ENCODE measurements around the gene PAPSS2.
A peak's percentile ranks its signal among the peaks of the same experiment; 100 is the strongest.

Gene PAPSS2

DNA sequence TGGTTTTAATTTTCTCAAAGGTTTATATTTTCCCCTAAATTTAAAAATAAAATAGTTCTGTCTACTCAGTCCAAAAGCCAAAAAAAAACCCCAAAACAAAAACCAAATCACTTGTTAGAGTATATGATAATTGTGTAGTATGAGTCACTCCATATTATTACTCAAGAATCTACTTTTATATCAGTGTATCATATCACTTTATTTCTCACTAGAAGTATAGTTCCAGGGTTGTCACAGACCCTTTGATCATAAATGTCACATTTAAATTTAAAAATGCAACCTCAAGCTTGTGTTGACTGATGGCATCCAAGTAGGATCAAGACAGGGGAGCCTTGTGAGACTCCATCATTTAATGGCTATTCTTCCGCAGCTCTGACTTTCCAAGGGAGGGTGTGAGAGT, 61.0 kb downstream of the PAPSS2 start:
- DNase-seq (ENCODE audit: low spot score) (no peak), ATAC-seq (ENCODE audit: low read depth) (no peak)
- no peaks in the 10 kb centered on the region for H3K4me1 ChIP-seq (ENCODE audit: insufficient read depth, poor library complexity, severe bottlenecking)
- no peaks in the 10 kb centered on the region for H3K36me3 ChIP-seq (ENCODE audit: low read depth)
- H3K9me3 ChIP-seq (ENCODE audit: severe bottlenecking), result no peaks in the 10 kb centered on the region
- TF ChIP-seq CTCF (IDR thresholded peaks at IDR 0.05; ENCODE audit: poor library complexity, severe bottlenecking), result no peak
- H3K4me3 ChIP-seq (ENCODE audit: severe bottlenecking), result no peak overlapping the region
- no peak overlapping the region for H3K27ac ChIP-seq (ENCODE audit: poor library complexity, severe bottlenecking)
- H3K27me3 ChIP-seq (ENCODE audit: insufficient read depth, poor library complexity, severe bottlenecking), result no peaks in the 10 kb centered on the region

- TF ChIP-seq CTCF (IDR thresholded peaks at IDR 0.05; ENCODE audit: poor library complexity, severe bottlenecking), result no peak
- H3K27ac ChIP-seq (ENCODE audit: poor library complexity, severe bottlenecking), result no peak overlapping the region
- H3K27me3 ChIP-seq (ENCODE audit: insufficient read depth, poor library complexity, severe bottlenecking), result no peaks in the 10 kb centered on the region
- H3K4me3 ChIP-seq (ENCODE audit: severe bottlenecking), result no peak overlapping the region
- no peaks in the 10 kb centered on the region for H3K4me1 ChIP-seq (ENCODE audit: insufficient read depth, poor library complexity, severe bottlenecking)
- no peak for DNase-seq (ENCODE audit: low spot score)
- H3K36me3 ChIP-seq (ENCODE audit: low read depth), result no peaks in the 10 kb centered on the region
- no peaks in the 10 kb centered on the region for H3K9me3 ChIP-seq (ENCODE audit: severe bottlenecking)
- ATAC-seq (ENCODE audit: low read depth), result no peak
Observed at GRCh38 chr10:87721781-87722180, 62.1 kb downstream of the PAPSS2 start.

- TF ChIP-seq CTCF (IDR thresholded peaks at IDR 0.05; ENCODE audit: poor library complexity, severe bottlenecking), result no peak
- Histone ChIP-seq H3K27ac (ENCODE audit: poor library complexity, severe bottlenecking) (no peak overlapping the region), H3K36me3 (ENCODE audit: low read depth) (no peaks in the 10 kb centered on the region), H3K9me3 (ENCODE audit: severe bottlenecking) (no peaks in the 10 kb centered on the region), H3K4me1 (ENCODE audit: insufficient read depth, poor library complexity, severe bottlenecking) (no peaks in the 10 kb centered on the region), H3K27me3 (ENCODE audit: insufficient read depth, poor library complexity, severe bottlenecking) (no peaks in the 10 kb centered on the region), H3K4me3 (ENCODE audit: severe bottlenecking) (no peak overlapping the region)
- ATAC-seq (ENCODE audit: low read depth) (no peak), DNase-seq (ENCODE audit: low spot score) (no peak)
Observed at GRCh38 chr10:87722716-87723115, 63.0 kb downstream of the PAPSS2 start.

- ATAC-seq (ENCODE audit: low read depth) (peak; percentile 35; the same call in 2 of the 3 replicates), DNase-seq (ENCODE audit: low spot score) (no peak)
- TF ChIP-seq CTCF (IDR thresholded peaks at IDR 0.05; ENCODE audit: poor library complexity, severe bottlenecking), result no peak
- Histone ChIP-seq H3K27me3 (ENCODE audit: insufficient read depth, poor library complexity, severe bottlenecking) (no peaks in the 10 kb centered on the region), H3K9me3 (ENCODE audit: severe bottlenecking) (no peaks in the 10 kb centered on the region), H3K27ac (ENCODE audit: poor library complexity, severe bottlenecking) (no peak overlapping the region), H3K4me1 (ENCODE audit: insufficient read depth, poor library complexity, severe bottlenecking) (no peaks in the 10 kb centered on the region), H3K36me3 (ENCODE audit: low read depth) (no peaks in the 10 kb centered on the region), H3K4me3 (ENCODE audit: severe bottlenecking) (no peak overlapping the region)
Observed at GRCh38 chr10:87723500-87723899, 63.8 kb downstream of the PAPSS2 start.

DNA sequence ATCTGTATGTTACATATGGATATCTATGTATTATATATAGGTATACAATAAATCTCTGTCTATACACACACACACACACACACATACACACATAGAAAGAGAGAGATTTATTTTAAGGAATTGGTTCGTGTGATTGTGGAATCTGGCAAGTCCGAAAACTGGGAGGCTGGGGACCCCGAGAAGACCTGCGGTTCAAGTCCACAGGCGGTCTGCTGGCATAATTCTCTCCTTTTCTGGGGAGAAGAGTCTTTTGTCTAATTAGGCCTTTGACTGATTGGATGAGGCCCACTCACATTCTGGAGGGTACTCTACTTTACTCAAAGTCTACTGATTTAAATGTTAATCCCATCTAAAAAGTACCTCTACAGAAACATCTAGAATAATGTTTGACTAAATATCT, 65.1 kb downstream of the PAPSS2 start:
- no peaks in the 10 kb centered on the region for H3K36me3 ChIP-seq (ENCODE audit: low read depth)
- no peak overlapping the region for H3K27ac ChIP-seq (ENCODE audit: poor library complexity, severe bottlenecking)

More for the DNA sequence above, 65.1 kb downstream of the PAPSS2 start:
- DNase-seq (ENCODE audit: low spot score) (no peak), ATAC-seq (ENCODE audit: low read depth) (no peak)
- TF ChIP-seq CTCF (IDR thresholded peaks at IDR 0.05; ENCODE audit: poor library complexity, severe bottlenecking), result no peak
- Histone ChIP-seq H3K27me3 (ENCODE audit: insufficient read depth, poor library complexity, severe bottlenecking) (no peaks in the 10 kb centered on the region), H3K9me3 (ENCODE audit: severe bottlenecking) (no peaks in the 10 kb centered on the region), H3K4me1 (ENCODE audit: insufficient read depth, poor library complexity, severe bottlenecking) (no peaks in the 10 kb centered on the region), H3K4me3 (ENCODE audit: severe bottlenecking) (no peak overlapping the region)

Data from RWPE2 (cell line).